Upper lobe of right lung (tissue), 1 donor: Measurements from ENCODE around the gene FOSL2. TPM values are rescaled to one million over a fixed set of nuclear protein-coding genes. Genes with fewer than 3 reads are reported as not detected.

Source experiments
- ATAC-seq: fragments of 200-7000 bp; cut with Tn5 transposase; one replicate; pipeline ENCODE4 v1.9.1; 2020; ENCODE audit warnings: mild to moderate bottlenecking, moderate library complexity
- DNase-seq: peaks from one replicate; pipeline ENCODE4 v3.0.0-alpha.2; 2020
- H3K27ac ChIP-seq: fragments of 200-600 bp; one replicate; pipeline ENCODE4 v1.8.0; 2022
- H3K27me3 ChIP-seq: fragments of 200-600 bp; one replicate; pipeline ENCODE4 v1.8.0; 2022; ENCODE audit warnings: mild to moderate bottlenecking
- H3K36me3 ChIP-seq: fragments of 200-600 bp; one replicate; pipeline ENCODE4 v1.8.0; 2022
- H3K4me1 ChIP-seq: fragments of 200-600 bp; one replicate; pipeline ENCODE4 v1.8.0; 2022
- H3K4me3 ChIP-seq: fragments of 200-600 bp; one replicate; pipeline ENCODE4 v1.8.0; 2022; ENCODE audit warnings: mild to moderate bottlenecking
- H3K9me3 ChIP-seq: fragments of 200-600 bp; one replicate; pipeline ENCODE4 v1.8.0; 2022
- intact Hi-C: fragments of 100-400 bp; cut with DNase I; formaldehyde crosslinking; loops from one replicate; pipeline ENCODE4 v1.11.0; 2022
- total RNA-seq: library from RNA; stranded (reverse); fragmentation: NEBNext Ultra II Directional; extraction: Animal tissue kit (Norgen Biotek cat#: 25700); gene quantifications from one replicate; pipeline ENCODE4 v1.2.1, GENCODE V29; 2021
- TF ChIP-seq, protein P1 (sequence below): fragments of 200-600 bp; IDR thresholded peaks from one replicate; pipeline ENCODE4 v1.8.0; 2022; ENCODE audit warnings: antibody characterized with exemption
- donor health status: DM: no; HTN: yes; CAD: no; lungs with severe emphysema.

Gene FOSL2
- total RNA-seq, 1 donor from 2014 or later = 123 TPM

GRCh38 chr2:28373854-28374253 lies 18.8 kb upstream of the FOSL2 start:
- DNase-seq (no peak), ATAC-seq (no peak)
- no peak overlapping the region for H3K27ac ChIP-seq
- TF ChIP-seq, protein P1, sequence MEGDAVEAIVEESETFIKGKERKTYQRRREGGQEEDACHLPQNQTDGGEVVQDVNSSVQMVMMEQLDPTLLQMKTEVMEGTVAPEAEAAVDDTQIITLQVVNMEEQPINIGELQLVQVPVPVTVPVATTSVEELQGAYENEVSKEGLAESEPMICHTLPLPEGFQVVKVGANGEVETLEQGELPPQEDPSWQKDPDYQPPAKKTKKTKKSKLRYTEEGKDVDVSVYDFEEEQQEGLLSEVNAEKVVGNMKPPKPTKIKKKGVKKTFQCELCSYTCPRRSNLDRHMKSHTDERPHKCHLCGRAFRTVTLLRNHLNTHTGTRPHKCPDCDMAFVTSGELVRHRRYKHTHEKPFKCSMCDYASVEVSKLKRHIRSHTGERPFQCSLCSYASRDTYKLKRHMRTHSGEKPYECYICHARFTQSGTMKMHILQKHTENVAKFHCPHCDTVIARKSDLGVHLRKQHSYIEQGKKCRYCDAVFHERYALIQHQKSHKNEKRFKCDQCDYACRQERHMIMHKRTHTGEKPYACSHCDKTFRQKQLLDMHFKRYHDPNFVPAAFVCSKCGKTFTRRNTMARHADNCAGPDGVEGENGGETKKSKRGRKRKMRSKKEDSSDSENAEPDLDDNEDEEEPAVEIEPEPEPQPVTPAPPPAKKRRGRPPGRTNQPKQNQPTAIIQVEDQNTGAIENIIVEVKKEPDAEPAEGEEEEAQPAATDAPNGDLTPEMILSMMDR = no peak
- no peak overlapping the region for H3K4me3 ChIP-seq
- H3K36me3 ChIP-seq = no peaks in the 10 kb centered on the region
- intact Hi-C loops = no loop called here
- no peaks in the 10 kb centered on the region for H3K27me3 ChIP-seq
- H3K4me1 ChIP-seq = peaks cover 11% of the 10 kb centered on the region
- H3K9me3 ChIP-seq = no peaks in the 10 kb centered on the region

DNA sequence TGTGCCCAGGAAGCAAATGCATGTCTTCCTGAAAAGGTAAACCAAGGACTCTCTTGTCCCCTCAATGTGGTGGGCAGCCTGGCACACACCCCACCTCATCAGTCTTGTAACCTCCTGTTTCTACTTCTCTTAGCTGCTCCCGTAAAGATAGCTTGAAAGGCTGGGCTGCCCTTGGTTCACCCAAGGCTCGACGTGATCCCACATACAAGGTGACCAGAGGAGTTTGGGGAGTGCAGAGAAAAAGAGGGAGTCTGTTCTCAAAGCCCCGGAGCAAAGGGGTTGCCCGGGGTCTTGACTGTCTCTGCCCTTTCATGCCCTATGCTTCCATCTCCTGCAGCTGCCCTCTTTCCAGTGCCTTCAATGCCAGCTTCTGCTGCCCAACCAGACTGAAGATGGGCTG lies 18.3 kb upstream of the FOSL2 start:
- Histone ChIP-seq H3K4me3 (no peak overlapping the region), H3K27ac (no peak overlapping the region), H3K27me3 (no peaks in the 10 kb centered on the region), H3K4me1 (peaks cover 16% of the 10 kb centered on the region), H3K9me3 (no peaks in the 10 kb centered on the region), H3K36me3 (no peaks in the 10 kb centered on the region)
- DNase-seq = peak; percentile 40
- intact Hi-C loops = no loop called here
- no peak for ATAC-seq
- TF ChIP-seq, protein P1 = no peak

DNA sequence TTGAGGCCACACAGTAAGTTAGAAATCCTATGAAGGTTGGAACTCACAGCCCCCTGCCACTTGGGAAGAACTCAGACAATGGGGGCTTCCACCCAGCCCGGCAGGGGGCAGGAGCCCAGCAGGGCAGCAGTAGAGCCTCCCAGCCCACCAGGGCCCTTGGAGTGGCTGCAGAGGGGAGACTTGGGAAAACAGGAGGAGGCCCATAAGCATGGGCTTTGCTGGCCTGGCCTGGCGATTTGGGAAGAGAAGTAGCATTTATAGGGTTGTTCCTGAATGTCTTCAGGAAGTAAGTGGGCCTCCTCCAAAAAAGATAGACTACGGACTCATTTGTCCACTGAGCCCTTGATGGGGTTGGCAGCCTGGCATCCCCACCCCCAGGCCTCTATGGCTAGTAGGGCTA lies 17.4 kb upstream of the FOSL2 start:
- H3K27me3 ChIP-seq = no peaks in the 10 kb centered on the region
- TF ChIP-seq, protein P1 = no peak
- H3K27ac ChIP-seq = no peak overlapping the region
- intact Hi-C loops = no loop called here
- peak; percentile 29 for DNase-seq
- H3K4me1 ChIP-seq = peaks cover 17% of the 10 kb centered on the region
- no peak for ATAC-seq
- H3K36me3 ChIP-seq = no peaks in the 10 kb centered on the region
- no peaks in the 10 kb centered on the region for H3K9me3 ChIP-seq
- no peak overlapping the region for H3K4me3 ChIP-seq

DNA sequence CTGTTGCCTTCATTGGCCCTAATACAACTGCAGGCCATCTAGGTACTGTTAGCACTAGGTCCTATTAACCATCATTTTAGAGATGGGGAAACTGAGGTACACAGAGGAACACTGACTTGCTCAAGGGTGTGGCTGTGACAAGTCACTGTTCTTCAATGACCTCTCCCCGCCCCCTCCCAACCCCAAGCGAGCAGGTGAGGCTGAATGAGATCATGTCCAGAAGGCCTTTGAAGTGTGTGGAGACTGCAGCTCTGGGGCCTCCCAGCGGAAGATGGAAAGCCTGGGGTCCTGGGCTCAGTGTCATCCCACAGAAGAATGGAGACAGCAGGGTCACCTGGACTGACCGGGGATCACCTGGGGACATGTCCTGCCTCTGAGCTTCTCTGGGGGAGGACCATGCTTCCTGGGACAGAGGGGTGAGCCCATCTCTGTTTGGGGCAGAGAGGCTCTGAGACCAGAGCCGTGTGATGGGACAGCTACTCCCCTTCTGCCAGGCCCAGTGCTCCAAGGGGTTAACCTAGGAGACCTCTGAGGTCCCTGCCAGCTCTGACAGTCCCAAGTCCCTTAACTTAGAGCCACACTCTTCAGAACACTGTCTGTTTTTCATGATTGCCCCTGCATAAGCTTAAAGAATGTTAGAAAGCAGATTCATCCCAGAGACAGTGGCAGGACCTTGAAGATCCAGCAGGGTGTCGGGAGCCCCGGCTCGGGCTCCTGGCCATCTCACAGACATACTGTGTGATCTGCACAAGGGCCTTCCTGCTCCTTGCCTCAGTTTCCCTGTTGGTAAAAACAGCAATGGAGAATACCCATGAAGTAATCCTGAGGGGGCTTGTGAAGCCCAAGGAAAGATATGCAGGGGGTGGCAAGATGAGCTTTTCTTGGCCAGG lies 16.7 kb upstream of the FOSL2 start:
- H3K36me3 ChIP-seq = no peaks in the 10 kb centered on the region
- intact Hi-C loops = no loop called here
- peak; percentile 29 for DNase-seq

DNA sequence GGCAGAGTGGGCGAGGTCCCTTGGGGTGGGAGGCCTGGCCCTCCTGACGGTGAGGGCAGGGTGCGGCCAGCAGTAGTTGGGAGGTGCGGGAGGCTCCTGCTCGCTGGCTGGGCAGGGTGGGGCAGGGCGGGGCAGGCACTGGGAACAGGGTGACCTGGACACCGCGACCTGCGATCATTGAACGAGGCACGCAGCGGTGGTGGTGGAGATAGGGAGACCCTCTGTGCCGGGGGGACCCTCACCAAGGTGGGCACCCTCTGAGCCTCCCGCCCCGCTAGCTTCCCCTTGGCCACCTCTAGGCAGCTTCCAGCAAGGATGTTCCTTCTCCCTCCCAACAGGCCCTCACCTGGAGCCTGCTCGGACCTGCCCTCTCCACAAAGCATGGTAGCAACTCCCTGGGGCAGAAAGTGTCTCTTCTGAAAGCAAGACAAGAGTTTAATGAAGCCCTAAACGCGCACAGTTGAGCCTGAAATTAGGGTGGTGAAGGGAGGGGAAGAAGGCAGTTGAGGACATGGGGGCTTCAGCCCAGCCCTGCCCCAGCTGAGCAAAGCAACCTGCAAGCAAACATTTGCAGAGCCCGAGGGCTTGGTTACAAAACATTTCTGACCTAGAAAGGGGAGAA lies 15.4 kb upstream of the FOSL2 start:
- Histone ChIP-seq H3K9me3 (no peaks in the 10 kb centered on the region), H3K27ac (no peak overlapping the region), H3K4me3 (no peak overlapping the region), H3K4me1 (peaks cover 17% of the 10 kb centered on the region), H3K36me3 (no peaks in the 10 kb centered on the region), H3K27me3 (no peaks in the 10 kb centered on the region)
- DNase-seq (peak; percentile 64), ATAC-seq (peak; percentile 5)
- intact Hi-C loops = no loop called here
- TF ChIP-seq, protein P1 = no peak

More for the DNA sequence above, 16.7 kb upstream of the FOSL2 start:
- Histone ChIP-seq H3K4me1 (peaks cover 17% of the 10 kb centered on the region), H3K4me3 (no peak overlapping the region), H3K9me3 (no peaks in the 10 kb centered on the region), H3K27ac (no peak overlapping the region), H3K27me3 (no peaks in the 10 kb centered on the region)
- TF ChIP-seq, protein P1 = no peak
- no peak for ATAC-seq
